Suppressor macrophage treated with lipopolysaccharide for 4 hours (primary cell): ENCODE measurements around the gene EXOC6B.

Source experiments
- DNase-seq: peaks from one replicate; pipeline ENCODE4 v3.0.0-alpha.2; 2020

Gene EXOC6B

DNA sequence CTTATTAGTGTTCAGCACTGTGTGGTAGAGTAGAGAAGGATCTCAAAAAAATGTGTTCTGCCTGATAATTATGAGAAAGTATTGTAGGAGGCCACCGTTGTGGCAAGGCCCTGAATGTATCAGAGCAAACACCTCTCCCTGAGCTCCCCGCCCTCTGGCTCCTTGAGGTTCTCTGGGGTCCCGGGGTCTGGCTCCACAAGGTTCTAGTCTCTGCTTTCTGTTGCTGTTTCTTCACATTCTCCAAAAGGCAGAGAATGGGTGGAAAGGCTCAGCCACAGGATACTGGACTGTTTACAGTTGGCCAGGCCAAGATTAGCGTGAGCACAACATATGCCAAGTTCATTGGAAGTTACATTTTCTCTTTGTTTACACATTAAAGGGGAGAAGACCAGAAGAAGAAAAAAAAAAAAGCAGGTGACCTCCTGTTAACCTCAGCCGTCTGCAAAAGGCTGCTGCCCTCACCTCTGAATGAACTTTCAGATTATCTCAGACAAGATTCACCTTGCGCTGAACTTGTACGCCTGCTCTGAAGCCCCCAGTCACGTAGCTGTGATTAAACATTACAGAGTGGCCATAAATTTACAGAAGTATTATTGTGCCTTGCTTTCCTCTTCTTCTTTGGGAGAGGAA is 621.6 kb downstream of the EXOC6B start:
- no peak for DNase-seq

DNA sequence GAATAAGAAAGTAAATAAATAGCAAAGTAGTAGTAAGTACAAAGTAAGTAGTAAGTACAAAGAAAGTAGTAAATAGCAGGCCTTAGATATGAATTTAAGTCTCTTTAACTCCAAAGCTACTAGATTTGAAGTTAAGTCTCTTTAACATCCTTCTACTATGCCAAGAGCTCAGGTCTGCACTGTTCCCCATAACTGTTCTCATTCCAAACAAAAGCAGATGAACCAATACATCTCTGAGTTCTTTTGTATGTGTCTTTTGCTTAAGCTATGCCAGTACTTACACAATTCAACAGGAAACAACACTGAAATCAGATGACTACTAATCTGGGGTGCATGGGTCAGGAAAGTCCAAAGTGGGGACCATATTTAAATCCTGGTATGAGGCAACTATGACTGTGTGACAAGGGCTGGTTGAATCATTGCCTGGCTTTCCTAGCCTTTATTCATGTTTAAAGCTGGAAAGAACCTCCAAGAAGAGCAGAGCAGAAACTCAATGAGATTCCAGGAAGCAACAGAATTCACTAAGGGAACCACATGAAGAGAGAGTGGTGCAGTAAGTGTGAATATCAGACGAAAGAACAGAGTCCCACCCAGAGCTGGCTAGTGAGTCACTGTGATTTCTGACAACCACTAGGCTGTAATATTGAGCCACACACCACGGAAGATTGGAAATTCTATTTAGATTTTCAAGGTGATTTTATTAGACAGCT is 627.1 kb downstream of the EXOC6B start:
- peak; percentile 59 for DNase-seq

DNA sequence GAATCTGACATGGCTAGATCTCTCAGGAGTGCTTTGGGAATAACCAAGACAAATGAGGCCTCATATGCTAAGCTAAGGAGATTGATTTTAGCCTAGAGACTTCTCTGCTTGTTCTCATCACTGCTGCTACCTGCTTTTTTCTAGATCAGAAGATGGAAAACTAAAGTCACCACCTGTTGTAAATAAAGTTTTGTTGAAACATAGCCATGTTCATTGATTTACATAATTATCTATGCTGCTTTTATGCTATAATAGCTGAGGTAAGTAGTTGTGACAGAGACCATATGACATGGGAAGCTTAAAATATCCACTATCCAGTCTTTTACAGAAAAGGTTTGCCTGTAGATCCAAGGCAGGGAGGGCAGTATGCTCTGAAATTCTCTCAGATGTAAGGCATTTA is 632.1 kb downstream of the EXOC6B start:
- no peak for DNase-seq

DNA sequence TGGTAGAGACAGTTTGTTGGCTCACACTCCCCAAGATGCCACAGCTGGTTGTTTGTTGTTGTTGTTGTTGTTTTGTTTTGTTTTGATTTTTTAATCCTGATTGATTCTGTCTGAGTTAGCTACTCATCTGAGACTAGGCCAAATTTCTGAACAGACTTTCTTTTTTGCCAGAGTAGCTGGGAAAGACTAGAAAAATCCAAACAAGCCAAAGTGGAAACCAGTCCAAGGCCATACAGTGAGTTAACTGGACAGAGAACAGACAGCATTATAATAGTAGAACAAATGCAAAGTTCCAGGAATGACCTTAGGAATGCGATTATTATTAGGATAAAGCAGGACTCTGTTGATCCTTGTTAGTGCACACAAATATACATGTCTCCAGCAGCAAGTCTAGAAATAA is 634.4 kb downstream of the EXOC6B start:
- no peak for DNase-seq

DNA sequence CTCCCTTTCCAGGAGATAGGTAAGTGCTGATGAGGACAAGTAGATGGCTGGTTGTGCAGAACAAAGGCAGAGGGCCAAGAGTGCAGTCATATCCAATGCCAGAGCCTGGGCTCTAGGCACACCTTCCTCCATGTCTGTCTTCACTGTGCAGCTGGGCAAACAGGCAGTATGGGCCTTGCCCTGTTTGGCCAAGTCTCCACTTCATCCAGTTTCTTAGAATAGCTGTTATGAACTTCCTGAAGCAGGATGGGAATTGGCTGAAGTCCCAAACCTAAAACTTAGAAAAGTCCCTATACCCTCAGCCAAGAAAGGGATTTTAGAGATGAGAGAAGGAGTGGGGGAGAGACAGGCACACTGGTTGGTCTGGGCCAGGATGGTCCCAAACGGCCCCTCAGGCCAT is 640.6 kb downstream of the EXOC6B start:
- no peak for DNase-seq

DNA sequence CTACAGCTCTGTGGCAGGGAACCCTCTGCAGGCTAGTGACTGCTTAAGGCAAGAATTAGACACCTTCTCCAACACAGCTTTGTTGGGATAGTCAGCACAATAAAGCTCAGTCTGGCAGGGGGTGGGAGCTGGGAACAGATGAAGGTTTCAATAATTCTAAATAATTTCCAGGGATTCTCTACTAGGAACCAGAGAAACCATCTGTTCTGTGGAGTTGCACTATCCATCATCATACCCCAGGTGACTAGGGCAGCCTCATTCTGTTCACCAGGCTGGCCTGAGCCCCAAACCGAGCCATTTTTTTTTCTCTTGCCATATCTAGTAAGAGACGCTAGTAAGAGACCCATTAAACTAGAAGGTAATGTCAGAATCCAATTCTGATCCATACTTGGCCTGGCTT is 642.4 kb downstream of the EXOC6B start:
- DNase-seq: no peak

DNA sequence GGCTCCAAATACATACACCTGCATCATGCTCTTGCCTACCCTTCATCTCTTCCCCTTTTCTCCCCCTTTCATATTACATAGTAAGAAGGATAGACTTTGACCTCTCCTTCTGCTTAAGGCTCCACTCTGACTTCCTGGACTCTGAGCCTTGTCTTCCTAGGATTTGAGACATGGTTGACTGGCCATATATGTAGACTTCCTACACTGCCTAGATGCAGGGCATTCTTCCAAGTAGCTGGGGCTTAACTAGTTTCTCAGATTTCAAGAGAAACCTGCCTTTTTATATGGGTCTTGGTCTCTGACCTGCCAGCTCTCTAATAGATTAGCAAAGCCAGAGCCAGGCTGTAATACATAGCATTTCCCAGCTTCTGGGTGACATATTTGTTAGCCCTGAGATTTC is 642.8 kb downstream of the EXOC6B start:
- no peak for DNase-seq

DNA sequence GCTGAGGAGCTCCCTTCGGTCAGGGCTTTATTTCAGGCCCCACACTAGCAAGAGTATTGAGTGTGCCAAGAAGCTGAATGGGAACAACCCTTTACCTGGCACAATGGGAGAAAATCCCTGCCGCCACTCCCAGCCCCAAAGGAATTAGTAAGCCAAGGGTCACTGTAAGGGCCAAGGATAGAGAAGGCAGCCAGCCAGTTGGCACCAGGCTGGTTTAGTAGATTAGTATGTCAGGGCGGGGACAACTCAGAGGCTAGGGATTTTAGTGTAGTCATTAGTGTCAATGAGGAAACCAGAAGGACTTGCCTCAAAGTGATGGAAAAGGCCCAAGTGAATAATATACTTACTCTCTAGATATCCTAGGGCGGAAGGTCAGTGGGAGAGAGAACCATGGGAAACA is 643.3 kb downstream of the EXOC6B start:
- no peak for DNase-seq

DNA sequence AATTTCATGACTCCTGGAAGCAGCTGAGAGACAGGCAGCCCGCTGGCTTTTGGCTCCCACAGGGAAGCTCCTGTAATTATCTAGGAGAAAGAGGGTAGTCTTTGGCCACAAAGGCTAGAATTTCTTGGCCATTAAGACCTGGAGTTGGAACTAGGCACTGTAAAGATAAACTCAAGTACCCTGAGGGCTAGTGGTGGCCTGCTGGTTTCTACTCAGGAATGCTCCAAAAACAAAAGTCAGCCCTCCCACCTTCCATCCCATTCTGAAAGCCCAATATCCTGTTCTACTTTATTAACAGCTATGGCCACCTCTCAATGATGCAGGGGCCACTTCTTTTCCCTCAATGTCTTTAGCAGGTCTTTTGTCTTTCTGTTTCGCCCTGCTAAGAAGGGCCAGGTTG is 644.2 kb downstream of the EXOC6B start:
- no peak for DNase-seq

DNA sequence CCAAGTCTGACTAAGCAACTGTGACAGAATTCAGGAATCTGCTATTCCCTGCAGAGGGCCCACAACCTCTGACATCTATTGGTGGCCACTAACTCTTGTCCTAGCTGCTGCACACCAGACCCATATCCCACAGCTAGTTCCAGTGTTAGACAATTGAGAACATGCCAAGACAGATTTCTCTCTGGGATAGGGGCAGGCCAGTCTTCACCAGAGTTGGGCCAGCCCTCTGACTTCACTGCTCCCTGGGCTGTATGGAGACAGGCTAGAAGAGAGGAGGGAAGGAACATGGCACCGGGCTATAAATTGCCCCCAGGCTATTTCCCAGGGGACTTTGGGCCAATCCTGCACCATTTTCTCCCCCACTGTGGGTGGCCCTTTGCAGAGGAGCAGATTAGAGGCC is 645.5 kb downstream of the EXOC6B start:
- no peak for DNase-seq

DNA sequence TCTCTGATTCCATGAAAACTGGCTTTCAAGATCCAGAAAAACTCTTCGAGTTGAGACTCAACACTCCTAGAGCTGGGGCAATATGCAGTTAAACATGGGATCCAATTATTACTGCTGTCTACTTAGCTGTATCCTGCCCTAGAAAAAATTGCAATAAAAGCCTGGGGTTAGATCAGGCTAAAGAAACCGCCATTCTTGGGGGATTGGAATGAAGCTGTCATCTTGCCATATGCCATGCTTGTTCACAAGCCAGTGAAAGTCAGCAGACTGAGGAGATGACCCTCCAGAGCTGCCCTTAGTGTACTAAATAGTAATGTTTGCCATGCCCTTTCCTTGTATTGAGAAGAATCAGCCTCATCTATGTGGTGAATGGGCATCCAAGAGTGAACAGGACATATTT is 647.3 kb downstream of the EXOC6B start:
- no peak for DNase-seq

DNA sequence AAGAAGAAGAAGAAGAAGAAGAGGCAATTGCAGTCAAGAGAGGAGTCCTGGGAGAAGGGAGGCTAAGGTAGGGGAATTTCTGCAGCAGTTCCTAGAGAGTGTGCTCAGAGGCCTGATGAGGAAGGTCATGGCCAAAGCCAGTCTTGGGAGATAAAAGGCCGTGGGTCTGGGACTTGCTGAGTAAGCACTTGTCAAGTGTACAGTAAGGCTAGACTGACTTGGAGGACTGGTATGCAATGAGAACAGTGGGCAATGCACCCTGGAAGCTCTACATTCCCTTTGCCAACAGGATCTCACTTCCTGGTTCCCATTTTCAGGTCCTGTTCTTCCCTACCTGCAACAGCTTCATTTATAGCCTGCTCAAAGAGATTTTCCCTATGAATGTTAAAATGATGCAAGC is 649.6 kb downstream of the EXOC6B start:
- no peak for DNase-seq

DNA sequence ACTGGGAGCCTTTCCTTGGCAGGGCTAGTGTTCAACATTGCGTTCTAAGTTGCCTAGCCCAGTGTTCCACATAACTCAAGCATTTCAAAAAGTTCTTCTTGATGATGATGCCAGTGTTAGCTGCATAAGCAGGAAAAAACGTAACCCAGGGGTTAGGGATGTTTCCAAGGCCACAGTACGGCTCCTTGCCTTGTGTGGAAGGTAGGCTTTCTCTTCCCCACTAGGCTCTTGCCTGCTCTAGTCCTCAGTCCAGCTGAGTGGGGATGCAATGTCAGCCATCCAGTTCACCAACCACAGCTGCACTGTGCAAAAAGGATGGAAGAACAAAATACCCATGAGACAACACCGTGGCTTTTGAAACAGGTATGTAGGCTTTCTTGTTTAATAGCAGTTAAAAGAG is 650.2 kb downstream of the EXOC6B start:
- no peak for DNase-seq

DNA sequence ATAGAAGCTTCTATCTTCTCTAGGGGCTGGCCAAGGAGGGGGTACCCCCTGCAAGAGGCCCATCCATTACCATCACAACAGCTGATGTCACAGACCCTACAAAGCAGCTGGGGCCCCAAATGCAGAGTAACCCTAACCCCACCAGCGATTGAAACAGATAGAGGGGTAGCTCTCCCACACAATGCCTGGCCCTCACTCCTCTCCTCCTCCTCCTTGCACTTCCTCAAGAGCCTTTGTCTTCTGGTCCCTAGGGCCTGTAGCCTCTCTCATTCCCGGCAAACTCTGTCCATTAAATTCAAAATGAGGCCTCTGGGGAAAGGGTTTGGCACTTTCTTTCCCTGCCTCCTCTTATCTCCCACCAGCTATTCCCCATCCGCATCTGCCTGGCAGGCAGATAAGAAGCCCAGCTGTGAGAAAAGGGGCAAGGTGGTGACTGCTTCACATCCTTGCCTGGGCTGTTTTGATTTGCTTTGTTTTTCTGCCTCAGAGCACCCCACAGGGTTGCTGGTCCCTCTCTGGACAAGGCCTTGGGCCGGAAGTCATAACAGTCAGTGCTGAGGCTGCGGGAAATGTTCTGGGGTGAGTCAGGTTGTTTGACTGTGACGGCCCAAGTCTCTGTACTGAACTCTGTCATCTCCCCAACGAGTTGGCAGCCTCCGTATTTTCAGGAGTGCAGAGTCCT is 652.1 kb downstream of the EXOC6B start:
- no peak for DNase-seq

DNA sequence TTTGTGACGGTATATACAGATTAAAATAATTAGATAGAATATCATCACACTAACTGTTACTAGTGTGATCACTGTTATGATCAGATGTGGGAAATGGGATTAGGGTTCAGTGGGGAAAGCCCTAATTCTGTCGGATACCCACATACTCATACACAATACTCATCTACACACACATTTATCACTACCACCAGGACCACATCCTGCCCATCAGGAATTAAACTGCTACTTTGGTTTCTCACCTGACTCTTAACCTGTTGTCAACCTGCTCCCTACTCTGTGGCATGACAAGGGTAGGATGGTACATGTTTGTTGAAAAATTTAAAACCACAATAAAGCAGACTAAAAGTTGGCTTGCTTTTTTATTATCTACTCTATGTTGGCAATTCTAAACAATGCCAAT is 653.4 kb downstream of the EXOC6B start:
- no peak for DNase-seq

DNA sequence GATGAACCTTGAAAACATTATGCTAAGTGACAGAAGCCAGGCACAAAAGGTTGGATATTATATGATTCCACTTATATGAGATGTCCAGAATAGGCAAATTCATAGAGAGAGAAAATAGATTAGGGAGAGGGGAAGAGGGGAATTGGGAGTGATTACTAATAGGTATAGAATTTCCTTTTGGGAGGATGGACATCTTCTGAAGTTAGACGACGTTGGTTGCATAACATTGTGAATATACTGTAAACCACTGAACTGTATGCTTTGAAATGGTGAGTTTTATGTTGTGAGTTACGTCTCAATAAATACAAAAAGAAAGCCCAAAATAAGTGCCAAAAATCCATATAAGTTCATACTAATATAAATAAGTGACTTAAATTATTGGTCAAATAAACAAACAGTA is 659.6 kb downstream of the EXOC6B start:
- DNase-seq: no peak

DNA sequence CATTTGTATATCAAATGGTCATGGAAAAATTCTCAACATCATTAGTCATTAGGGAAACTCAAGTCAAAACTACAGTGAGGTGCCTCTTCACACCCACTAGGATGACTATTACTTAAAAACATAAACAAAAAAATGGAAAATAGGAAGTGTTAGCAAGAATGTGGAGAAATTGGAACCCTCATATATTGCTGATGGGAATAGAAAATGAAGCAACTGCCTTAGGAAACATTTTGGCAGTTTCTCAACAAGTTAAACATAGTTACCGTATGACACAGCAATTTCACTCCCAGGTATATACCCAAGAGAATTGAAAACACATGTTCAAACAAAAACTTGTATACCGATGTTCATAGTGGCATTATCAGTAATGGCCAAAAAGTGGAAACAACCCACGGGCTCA is 660.0 kb downstream of the EXOC6B start:
- no peak for DNase-seq

DNA sequence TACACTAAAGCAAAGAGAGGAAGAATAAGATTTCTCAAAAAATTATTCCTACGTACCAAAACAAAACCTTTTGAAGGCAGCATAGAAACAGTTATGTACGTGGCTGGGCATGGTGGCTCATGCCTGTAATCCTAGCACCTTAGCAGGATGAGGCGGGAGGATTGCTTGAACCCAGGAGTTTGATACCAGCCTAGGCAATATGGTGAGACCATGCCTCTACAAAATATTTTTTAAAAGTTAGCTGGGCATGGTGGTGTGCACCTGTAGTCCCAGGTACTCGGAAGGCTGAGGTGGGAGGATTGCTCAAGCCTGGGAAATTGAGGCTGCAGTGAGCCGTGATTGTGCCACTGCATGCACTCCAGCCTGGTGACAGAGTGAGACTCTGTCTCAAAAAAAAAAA is 663.3 kb downstream of the EXOC6B start:
- no peak for DNase-seq

DNA sequence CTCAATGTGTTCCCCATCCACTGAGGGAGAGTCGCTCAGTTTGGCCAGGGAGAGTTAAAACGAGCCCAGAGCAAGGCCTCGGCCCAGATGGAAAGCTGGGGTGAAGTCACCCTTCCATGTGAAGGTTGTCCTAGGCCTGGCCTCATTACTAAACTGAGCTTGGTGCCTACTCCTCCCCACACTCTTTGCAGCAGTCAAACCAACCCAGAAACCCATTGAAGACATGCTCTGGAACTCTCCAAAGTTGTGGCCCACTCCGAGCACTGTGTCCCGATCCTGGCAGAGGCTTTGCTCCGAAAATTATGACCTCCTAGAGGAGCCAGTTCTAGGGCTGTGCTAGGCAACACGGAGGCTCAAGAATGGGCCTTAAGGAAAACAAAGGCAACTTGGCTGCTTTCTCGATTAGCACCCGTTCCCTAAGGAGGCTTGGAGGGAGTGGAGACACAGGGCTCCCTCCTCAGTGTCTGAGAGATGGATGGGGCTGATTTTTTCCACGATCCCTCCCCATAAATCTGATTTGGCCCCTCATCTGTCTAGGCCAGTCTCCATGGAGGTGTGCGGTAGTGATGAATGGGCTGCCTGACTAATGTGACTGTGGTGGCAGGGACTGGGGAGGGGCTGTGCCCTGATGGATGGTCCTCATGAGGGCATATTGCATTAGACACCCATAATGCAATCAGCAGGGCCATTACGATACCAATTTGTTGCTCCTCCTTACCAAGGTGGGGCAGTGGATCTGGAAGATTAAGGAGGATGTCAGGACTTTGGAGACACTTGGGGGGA is 666.4 kb downstream of the EXOC6B start:
- DNase-seq: no peak

DNA sequence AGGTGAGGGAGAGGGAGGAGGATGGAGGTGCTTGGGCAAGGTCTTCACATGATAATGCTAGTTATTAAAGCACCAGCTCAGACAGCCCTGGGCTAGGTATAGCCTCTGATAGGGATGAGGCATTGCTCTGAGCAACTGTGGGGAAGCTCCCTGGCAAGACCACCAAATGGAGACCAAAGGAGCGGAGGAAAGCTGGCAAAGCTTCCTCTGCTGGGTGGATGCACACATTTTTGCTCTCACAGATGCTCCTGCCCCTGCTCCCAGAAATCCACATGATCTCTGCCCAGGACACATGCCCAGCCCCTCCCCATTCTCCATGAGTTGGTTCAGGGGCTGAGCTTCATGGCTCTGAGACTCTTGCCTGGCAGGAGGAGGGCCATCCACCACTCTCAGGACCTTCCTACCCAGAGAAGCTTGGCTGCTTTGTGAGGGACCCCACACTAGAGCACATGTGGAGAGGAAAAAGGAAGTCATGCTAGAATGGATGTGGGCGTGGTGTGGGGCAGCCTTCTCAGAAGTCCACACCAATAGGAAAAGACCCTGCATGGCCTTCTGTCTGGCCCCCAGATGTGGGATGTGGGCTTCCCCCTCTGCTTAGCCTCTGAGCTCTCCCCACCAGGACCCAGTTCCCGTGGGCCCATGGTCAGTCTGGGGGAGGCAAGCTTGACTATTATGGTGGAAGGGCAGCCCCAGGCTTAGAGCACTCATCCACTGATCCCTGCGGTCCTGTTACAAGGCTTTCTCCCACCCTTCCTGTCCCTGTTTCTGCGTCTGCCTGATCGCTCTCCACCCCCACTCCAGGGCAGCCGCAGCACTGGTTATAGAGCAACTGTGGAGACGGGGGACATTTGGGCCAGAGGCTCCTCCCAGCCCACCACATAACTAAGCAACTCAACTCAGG is 667.7 kb downstream of the EXOC6B start:
- DNase-seq: no peak

DNA sequence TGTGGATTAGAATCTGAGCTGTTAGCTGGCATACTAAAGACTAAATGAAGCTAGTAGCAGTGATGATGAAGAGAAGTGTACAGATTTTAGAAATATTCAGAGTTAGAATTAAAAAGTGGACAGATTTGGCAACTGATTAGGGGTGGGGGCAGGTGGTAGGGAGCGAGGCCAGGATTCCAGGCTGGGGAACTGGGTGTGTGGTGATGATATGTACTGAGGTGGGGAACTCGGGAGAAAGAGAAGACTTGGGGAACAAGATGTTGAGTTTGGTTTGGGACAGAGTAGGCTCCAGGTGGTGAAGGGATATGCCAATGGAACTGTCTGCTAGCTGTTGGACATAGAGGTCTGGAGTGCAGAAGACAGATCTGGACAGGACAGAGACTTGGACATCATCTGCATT is 669.0 kb downstream of the EXOC6B start:
- DNase-seq: no peak

DNA sequence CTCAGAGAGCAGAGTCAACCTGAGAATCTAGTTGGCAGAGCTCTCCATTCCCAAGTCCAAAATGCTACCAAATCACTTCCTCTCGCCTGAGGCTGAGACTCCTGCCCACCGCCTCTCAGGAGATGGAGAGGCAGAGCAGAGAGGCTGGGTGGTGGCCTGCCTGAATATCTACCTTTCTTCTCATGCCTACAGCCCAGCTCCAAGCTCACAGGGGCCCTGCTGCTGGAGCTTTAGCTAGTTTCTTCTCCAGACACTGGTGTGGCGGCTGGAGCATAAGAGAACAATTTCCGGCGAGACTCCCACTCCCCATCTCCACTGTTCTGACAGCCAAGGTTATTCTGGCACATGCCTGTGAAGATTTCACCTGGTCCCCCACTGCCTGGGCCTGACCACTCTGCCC is 670.1 kb downstream of the EXOC6B start:
- no peak for DNase-seq

DNA sequence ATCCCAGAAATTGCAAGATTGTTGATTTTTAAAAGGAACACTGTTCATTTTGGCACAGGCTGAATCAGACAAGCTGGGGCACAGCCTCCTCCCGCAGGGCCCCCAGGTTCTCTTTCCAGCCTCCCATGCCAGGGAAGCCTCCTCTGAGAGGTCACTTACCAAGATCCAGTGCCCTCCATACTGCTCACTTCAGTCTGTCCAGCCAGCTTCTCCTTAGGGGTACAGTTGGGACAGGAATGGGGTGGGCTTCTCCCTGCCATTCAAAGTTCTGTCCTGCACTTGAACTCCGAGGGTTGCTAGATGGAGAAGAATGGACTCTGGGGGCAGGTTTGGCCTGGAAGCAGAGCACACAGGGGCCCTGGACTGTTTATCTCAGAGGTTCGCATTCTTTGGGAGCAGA is 670.7 kb downstream of the EXOC6B start:
- DNase-seq: no peak
